Measurements from ENCODE around the gene ACY1. TPM values are rescaled to one million over a fixed set of nuclear protein-coding genes. Genes with fewer than 3 reads are reported as not detected.

ACY1 gene
- total RNA-seq, 2 experiments from 2014 or later = 4.9 TPM

GRCh38 chr3:52025453-52025852 is 42.1 kb downstream of the ACY1 start:
- ChIA-PET POLR2A (no interaction called here), CTCF (no interaction called here)
- H3K4me3 ChIP-seq (ENCODE audit: low read length) = no peak overlapping the region
- DNase-seq (no peak), ATAC-seq (ENCODE audit: poor library complexity) (no peak)
- TF ChIP-seq, protein P1, sequence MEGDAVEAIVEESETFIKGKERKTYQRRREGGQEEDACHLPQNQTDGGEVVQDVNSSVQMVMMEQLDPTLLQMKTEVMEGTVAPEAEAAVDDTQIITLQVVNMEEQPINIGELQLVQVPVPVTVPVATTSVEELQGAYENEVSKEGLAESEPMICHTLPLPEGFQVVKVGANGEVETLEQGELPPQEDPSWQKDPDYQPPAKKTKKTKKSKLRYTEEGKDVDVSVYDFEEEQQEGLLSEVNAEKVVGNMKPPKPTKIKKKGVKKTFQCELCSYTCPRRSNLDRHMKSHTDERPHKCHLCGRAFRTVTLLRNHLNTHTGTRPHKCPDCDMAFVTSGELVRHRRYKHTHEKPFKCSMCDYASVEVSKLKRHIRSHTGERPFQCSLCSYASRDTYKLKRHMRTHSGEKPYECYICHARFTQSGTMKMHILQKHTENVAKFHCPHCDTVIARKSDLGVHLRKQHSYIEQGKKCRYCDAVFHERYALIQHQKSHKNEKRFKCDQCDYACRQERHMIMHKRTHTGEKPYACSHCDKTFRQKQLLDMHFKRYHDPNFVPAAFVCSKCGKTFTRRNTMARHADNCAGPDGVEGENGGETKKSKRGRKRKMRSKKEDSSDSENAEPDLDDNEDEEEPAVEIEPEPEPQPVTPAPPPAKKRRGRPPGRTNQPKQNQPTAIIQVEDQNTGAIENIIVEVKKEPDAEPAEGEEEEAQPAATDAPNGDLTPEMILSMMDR (IDR thresholded peaks at IDR 0.05) = no peak
- H3K4me3 Mint-ChIP-seq = no peak overlapping the region
- no peak overlapping the region for H3K27ac Mint-ChIP-seq
- H3K9me3 ChIP-seq (ENCODE audit: control insufficient read depth in 1 of 2, insufficient read depth in 1 of 2, low read length in 2 of 2) = no peaks in the 10 kb centered on the region
- H3K27ac ChIP-seq (ENCODE audit: low read depth in 1 of 2, low read length in 2 of 2) = no peak overlapping the region
- peaks cover 4% of the 10 kb centered on the region for H3K4me1 ChIP-seq (ENCODE audit: insufficient read depth, low read length)
- no peaks in the 10 kb centered on the region for H3K36me3 ChIP-seq (ENCODE audit: insufficient read depth, low read length)
- no peaks in the 10 kb centered on the region for H3K36me3 Mint-ChIP-seq (ENCODE audit: low read depth)
- no peaks in the 10 kb centered on the region for H3K4me1 Mint-ChIP-seq (ENCODE audit: low read depth)
- intact Hi-C loops (cut with DNase I, micrococcal nuclease) = no loop called here
- H3K27me3 ChIP-seq (ENCODE audit: control insufficient read depth in 1 of 2, insufficient read depth in 2 of 2, low read length in 2 of 2) = no peaks in the 10 kb centered on the region
- no peaks in the 10 kb centered on the region for H3K27me3 Mint-ChIP-seq
- H3K9me3 Mint-ChIP-seq = no peaks in the 10 kb centered on the region

DNA sequence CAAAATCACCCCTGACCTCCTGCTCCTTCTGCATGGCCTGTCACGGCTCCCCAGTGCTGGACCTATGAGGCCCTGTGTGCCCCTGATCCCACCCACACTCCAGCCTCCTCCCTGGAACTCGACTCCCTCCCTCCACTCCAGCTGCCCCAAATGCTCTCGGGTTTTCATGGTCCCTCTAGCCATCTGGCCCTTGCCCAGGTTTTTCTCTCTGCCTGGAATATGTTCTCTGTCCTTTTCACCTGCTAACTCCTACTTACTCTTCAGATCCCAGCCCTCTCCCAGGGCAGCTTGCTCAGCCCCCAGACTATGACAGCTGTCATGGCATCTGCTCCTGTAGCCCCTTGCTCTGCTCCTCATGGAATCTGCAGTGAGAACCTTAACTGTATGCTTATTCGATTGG is 42.7 kb downstream of the ACY1 start:
- Mint-ChIP-seq H3K9me3 (no peaks in the 10 kb centered on the region), H3K4me1 (ENCODE audit: low read depth) (no peaks in the 10 kb centered on the region), H3K36me3 (ENCODE audit: low read depth) (no peaks in the 10 kb centered on the region), H3K27me3 (no peaks in the 10 kb centered on the region), H3K27ac (no peak overlapping the region), H3K4me3 (no peak overlapping the region)
- H3K4me3 ChIP-seq (ENCODE audit: low read length) = no peak overlapping the region
- H3K36me3 ChIP-seq (ENCODE audit: insufficient read depth, low read length) = no peaks in the 10 kb centered on the region
- no peaks in the 10 kb centered on the region for H3K27me3 ChIP-seq (ENCODE audit: control insufficient read depth in 1 of 2, insufficient read depth in 2 of 2, low read length in 2 of 2)
- H3K9me3 ChIP-seq (ENCODE audit: control insufficient read depth in 1 of 2, insufficient read depth in 1 of 2, low read length in 2 of 2) = no peaks in the 10 kb centered on the region
- intact Hi-C loops (cut with DNase I, micrococcal nuclease) = no loop called here
- H3K27ac ChIP-seq (ENCODE audit: low read depth in 1 of 2, low read length in 2 of 2) = no peak overlapping the region
- TF ChIP-seq, protein P1 (IDR thresholded peaks at IDR 0.05) = no peak
- ATAC-seq (ENCODE audit: poor library complexity) = no peak
- ChIA-PET POLR2A (no interaction called here), CTCF (no interaction called here)
- no peak for DNase-seq
- H3K4me1 ChIP-seq (ENCODE audit: insufficient read depth, low read length) = peaks cover 4% of the 10 kb centered on the region

DNA sequence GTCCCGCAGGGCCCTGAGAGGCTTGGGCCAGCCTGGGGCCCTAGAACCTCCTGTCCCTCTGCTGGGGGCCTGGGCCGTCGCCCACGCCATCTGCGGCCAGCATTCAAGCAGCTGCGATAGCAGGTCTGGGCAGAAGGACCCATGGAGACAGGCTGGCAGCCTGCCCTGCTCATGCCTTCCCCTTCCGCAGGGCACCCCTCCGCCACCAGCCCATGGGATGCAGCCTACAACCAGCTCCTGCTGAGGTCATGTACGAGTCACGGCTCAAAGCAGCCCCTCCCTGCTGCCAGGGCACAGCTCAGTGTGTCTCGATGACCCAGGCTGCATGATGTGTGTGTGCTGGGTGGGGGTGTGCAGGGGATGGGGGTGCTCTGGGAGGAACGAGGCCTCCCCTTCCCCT is 45.2 kb downstream of the ACY1 start:
- Mint-ChIP-seq H3K9me3 (no peaks in the 10 kb centered on the region), H3K27ac (no peak overlapping the region), H3K36me3 (ENCODE audit: low read depth) (no peaks in the 10 kb centered on the region), H3K4me3 (no peak overlapping the region), H3K4me1 (ENCODE audit: low read depth) (no peaks in the 10 kb centered on the region), H3K27me3 (no peaks in the 10 kb centered on the region)
- Histone ChIP-seq H3K27ac (ENCODE audit: low read depth in 1 of 2, low read length in 2 of 2) (no peak overlapping the region), H3K9me3 (ENCODE audit: control insufficient read depth in 1 of 2, insufficient read depth in 1 of 2, low read length in 2 of 2) (no peaks in the 10 kb centered on the region), H3K4me1 (ENCODE audit: insufficient read depth, low read length) (peaks cover 4% of the 10 kb centered on the region), H3K4me3 (ENCODE audit: low read length) (no peak overlapping the region), H3K36me3 (ENCODE audit: insufficient read depth, low read length) (no peaks in the 10 kb centered on the region), H3K27me3 (ENCODE audit: control insufficient read depth in 1 of 2, insufficient read depth in 2 of 2, low read length in 2 of 2) (no peaks in the 10 kb centered on the region)
- no peak for ATAC-seq (ENCODE audit: poor library complexity)
- CTCF ChIA-PET = no interaction called here
- TF ChIP-seq, protein P1 (IDR thresholded peaks at IDR 0.05) = no peak
- intact Hi-C loops (cut with DNase I, micrococcal nuclease) = no loop called here
- POLR2A ChIA-PET = no interaction called here
- no peak for DNase-seq
